ENCODE data around the gene FOSL2.

The FOSL2 gene

DNA sequence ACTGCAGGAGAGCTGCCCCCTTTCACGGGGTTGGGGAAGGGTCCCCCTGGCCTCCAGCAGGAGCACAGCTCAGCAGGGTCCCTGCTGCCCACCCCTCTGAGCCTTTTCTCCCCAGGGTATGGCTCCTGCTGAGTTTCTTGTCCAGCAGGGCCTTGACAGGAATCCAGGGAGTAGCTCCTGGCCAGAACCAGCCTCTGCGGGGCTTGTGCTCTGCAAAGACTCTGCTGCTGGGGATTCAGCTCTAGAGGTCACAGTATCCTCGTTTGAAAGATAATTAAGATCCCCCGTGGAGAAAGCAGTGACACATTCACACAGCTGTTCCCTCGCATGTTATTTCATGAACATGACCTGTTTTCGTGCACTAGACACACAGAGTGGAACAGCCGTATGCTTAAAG lies 21.2 kb downstream of the FOSL2 start:
- no peak for DNase-seq

DNA sequence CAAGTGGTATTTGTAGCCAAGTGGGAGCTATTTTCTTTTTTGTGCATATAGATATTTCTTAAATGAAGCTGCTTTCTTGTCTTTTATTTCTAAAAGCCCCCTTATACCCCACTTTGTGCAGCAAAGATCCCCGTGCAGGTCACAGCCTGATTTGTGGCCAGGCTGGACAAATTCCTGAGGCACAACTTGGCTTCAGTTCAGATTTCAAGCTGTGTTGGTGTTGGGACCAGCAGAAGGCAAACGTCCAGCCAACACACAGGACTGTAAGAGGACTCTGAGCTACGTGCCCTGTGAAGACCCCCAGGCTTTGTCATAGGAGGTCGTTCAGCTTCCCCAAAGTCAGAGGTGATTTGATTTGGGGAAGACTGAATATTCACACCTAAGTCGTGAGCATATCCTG lies 21.9 kb downstream of the FOSL2 start:
- DNase-seq, result no peak

DNA sequence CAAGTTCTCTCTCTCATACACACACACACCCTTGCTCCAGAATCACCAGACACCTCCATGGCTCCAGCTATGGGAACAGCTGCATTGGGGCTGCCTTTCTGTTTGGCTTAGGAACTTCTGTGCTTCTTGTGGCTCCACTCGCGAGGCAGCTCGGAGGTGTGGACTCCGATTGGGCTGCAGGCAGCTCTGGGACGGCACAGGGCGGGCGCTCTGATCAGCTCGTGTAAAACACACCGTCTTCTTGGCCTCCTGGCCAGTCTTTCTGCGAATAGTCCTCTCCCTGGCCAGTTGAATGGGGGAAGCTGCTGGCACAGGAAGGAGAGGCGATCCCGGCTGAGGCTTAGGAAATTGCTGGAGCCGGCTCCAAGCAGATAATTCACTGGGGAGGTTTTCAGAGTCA lies 22.4 kb downstream of the FOSL2 start:
- DNase-seq, result no peak

DNA sequence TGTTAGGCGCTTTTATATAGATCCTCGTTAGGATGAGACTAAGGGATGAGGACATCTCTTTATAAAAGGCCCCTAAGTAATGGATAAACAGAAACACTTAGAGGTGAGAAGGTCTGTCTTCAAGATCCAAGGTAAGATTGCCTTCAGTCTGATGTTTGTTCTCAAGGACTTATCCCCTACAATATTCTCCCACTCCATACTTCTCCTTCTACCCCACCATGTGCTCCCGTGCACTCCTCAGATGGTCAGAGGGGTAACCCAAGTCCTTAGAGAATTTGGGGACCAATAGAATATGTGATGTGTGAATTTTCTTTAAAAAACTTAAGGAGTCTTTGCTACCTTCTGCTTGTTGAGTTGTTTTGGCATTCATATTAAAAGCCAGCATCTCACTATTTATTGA lies 23.1 kb downstream of the FOSL2 start:
- no peak for DNase-seq

DNA sequence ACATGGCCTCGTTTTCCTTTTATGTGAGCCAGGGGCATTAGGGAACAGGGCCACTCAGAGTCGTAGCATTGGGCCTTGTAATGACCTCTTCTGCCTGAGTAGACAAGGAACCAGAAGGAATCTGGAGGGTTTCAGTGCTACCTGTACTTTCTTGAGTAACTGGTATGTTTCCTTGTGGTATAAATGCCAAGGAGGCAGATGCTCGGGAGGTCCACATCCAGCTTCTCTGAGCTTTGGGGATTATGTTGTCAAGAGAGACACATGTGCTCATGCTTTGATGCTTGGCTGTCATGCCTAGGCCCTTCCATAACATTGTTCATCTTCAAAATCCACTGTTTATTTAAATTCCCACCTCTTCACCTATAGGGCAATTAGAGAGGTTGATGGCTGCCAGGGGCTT lies 26.3 kb downstream of the FOSL2 start:
- DNase-seq, result no peak

DNA sequence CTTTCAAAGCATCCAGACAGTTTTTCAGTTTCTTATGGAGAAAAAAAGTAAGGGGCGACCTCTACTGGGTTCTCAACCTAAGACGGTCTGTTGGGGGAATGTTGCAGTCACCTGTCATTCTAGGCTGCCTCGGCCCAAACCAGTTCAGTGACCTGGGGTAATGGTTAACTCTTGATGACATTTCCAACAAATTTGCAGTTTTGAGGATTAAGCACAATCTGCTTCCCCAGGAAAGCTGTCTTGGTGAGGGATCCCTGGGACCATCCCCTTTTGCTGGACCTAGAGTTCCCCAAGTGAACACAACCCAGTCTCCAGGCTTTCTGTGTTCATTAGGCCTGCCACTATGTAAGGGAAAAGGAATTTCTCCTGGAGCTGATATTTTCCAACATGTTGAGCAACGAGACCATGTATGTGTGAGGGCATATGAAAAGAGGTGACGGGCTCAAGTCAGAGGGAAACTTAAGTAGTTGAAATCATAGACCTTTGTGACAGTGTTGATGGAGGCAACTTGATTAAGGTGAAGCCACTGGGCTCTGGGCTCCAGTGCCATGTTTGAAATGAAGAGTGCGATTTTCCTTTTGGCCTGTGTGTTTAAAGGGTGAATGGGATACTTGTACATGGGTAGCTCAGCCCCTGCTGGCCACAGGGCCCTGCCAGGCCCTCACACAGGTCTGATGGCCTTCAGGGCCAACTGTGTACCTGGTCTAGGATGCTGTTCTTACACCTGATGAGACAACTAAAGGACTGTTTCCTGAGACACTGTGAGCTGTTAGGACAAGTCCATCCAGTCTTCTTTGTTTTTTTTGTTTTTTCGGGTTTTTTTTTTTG lies 27.0 kb downstream of the FOSL2 start:
- no peak for DNase-seq

DNA sequence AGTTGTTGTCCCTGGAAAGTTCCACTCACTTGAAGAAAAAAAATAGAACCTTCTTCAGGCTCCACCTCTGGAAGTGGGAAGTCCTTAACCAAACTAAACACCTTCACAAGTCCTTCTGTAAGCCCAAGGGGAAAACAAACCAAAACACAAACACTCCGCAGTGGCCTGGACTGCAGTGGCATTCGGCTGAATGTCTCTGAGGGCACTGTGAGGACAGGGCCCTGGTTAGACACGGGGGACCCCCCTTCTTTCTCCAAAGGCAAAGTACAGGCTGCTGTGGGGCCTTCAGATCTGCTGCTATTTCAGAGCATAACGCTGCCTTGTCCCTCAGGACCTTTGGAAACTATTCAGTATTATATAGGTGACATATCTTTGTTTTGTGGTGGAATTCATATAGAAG lies 28.1 kb downstream of the FOSL2 start:
- no peak for DNase-seq

DNA sequence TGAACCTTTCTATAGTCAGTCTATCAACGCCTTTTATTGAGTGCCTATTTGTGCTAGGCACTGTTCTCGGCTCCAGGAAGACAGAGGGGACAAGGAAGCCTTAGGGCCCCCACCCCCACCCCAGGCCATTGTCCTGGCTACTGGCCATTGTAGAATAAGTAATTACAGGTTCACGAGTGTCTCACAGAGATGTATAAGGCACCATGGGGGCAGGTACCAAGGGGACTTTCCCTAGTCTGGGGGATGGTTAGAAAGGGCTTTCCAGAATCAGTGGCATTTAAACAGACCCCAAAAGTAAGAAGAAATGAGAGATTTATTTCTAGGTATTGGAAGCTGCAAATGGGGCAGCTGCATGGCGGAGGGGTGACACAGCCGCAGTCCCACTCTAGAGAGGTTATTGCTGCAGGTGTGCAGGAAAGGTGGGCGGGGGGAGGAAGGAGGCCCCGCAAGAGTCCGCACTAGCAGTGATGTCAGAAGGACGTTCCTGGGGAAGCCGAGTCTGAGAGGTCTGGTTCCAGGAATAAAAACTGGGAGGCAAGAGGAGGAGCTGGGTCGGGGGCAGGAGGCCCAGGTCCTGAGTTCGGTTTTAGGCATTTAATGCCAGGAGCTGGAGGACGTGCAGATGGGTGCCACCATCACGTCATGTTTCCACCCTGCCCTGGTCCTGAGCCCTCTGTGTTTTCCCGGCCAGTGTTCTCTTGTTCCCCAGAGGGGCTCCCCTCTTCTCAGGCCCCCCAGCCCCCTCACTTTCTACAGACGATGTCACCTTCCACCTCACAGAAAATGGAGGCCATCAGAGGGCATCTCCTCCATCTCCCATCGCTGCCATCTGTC lies 30.5 kb downstream of the FOSL2 start:
- DNase-seq, result no peak

DNA sequence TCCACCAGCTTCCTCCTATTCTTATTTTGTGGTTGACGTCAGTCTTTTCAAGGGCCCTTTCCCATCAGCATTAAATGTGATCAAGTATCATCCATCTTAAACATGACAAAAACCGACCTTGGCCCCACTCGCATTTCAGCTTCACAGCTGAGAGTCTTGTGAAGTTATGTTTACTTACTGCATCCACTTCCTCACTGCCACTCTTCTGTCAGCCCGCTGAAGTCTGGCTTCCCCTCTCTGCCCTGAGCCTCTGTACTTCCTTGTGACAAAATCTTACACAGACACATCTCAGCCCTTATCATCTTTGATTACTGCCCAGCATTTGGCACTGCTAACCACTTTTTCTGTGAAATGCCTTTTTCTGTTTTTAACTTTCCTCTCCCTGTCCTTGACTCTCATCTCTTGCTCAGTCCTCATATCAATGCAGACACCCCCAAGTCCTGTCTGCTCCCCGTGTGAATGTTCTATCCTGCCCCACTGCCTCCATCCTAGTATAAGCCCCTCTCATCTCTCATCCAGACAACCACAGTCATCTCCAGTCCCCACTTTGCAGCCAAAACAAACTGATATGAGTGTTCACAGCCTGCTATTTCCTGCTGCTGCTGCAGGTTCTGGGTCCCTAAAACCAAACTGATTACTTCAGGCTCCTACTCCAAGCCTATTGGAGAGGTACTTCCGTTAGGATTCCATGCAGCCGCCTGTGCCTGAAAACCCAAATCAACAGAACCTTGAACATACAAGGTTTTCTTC lies 31.4 kb downstream of the FOSL2 start:
- DNase-seq, result no peak

DNA sequence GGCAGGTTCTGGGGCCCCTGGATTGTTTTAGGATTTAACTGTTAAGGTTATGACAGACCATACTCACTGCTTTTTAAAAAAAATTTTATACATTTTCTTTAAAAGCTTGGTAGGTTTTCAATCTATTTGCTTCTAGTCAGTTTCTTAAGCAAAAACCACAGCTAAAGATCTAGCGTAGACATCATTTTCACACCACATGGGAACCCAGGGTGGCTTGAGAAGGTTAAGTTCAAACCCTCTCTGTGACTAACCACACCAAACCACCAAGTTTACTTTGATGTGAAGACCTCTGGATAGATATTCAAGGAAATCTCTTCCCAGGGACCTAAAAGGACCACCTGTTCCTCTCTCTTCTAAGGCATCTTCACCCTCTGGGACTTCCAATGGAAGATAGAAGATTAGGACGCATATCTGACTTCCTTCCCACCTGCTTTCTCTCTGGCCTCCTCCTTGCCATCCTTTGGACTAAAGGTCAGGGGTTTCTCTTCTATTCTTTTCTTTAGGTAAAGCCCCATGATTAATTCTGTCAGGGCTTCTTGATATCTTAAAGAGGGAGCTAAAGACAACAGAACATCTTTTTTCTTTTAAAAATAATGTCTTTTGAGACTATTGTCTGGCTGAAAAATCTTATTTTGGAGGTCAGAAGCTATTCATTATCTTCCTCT lies 32.3 kb downstream of the FOSL2 start:
- no peak for DNase-seq

DNA sequence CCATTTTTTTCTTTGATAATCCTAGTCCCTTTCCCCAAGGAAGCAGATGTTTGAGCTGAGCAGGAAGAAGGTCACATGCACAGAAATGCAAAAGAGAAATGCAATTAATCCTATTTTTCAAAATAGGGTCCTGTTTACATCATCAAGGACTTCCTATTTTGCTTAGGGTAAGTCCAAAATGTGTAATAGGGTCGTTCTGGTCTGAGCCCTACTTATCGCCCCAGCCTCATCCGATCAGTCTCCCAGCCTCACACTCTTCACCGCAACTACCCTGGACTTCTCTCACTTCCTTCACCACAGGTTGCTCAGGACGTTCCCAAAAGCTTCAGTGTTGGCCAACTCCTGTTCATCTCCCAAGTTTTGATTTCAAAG lies 32.8 kb downstream of the FOSL2 start:
- no peak for DNase-seq

DNA sequence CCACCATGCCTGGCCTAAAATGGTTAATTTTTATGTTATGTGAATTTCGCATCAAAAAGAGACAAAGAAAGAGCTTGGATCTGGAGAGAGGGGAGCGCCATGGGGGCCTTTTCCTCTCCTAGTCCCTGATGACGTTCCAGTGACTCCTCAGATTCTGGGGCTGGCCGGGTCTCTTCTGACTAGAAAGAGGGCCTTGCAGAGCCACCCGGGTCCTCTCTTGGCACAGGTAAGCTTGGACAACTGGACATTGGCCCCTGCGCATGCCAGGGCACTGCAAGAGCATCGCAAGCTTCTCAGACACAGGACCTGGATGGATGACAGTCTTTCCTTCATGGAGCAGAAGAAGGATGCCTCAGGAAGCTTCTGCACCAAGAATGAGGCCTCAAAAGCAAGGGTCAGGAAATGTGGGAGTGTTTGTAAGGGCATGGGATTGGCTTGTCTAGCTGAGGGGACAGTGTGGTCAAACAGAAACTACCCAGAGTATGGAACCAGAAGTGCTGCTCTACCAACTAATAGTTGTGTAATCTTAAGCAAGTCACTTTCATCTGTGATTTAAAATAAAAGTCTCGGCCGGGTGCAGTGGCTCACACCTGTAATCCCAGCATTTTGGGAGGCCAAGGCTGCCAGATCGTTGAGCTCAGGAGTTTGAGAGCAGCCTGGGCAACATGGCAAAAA lies 35.2 kb downstream of the FOSL2 start:
- no peak for DNase-seq

DNA sequence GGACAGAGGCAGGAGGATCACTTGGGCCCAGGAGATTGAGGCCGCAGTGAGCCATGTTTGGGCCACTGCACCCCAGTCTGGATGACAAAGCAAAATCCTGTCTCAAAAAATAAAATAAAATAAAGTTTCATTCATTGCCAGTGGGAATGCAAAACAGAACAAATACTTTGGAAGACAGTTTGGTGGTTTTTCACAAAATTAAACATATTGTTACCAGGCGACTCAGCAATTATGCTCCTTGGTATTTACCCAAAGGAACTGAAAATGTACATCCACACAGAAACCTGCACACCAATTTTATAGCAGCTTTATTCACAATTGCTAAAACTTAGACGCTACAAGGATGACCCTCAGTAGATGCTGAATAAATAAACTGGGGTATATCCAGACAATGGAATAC lies 35.8 kb downstream of the FOSL2 start:
- no peak for DNase-seq

DNA sequence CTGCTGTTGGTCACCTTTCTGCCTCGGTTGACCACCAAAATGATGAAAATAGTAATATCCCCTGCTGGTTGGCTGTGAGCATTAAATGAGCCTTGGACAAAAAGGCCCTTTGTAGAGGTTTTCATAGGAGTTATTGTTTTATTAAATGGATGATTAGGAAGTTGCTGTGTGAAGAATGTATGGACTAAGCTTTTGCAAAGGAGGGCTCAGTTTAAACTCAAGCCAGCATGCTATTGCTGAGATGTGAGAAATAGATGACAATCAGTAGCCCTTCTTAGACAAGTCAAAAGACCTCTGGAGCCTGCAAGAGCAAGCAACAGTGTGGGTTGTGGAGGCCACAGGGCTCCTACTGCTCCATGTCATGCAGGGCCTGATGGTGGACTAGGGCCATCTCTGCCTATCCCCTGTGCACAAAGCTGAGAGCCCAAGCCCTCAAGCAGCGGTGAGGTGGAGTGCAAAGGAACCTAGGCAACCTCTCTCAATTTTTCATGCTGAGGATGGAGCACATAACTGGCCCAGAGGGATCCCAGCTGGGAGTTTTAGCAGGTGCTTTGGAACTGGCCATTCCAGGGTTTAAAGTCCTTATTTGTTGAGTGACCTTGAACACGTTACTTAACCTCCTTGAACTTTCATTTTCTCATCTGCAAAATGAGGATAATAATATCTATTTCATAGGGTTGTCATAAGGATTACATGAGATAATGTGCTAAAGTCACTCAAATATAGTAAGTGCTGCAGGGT lies 37.1 kb downstream of the FOSL2 start:
- no peak for DNase-seq

DNA sequence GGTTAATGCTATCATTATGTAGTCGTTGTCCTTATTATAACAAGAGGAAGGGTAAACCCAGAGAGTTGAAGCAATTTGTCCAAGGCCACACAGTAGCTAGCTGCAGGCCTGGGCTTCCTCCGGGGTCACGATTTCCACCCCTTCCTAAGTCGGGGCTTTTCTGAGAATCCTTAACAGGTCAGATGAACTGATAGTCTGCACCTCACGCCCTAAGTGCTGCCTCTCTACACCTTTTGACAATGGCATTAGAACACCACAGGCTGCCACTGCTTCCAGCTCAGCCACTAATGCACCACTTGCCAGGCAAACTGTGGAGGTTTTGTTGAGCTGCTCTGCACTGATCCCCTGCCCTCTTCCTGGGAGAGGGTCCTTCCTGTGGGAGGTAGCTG lies 37.7 kb downstream of the FOSL2 start:
- no peak for DNase-seq

DNA sequence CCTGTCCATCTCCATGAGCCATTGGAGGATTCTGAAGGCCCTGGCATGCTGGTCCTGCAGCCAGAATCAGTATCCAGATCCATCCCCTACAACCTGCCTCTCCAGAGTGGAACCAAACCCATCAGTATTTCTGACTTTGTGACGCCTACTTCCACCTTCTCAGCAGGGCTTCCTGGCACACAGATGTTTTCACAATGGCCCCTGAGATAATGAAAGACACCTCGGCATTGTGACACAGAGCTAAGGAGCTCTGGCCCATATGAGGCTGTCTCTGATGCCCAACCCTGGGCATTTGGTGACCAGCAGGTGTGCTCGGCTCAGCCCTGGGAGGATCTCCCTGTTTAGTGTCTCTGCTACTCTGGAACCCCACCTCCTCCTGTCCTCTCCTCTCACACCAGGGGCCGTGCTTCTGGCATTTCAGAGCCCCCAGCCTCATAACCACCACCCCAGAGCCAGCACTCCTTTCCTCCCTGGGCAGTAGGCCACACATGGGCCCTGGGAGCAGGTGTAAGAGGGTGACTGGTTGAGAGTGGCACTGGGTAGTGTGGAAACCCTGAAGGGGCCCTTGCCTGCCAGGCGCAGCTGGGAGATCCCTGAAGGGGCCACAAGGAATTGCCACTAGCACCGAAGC lies 38.2 kb downstream of the FOSL2 start:
- DNase-seq, result no peak

DNA sequence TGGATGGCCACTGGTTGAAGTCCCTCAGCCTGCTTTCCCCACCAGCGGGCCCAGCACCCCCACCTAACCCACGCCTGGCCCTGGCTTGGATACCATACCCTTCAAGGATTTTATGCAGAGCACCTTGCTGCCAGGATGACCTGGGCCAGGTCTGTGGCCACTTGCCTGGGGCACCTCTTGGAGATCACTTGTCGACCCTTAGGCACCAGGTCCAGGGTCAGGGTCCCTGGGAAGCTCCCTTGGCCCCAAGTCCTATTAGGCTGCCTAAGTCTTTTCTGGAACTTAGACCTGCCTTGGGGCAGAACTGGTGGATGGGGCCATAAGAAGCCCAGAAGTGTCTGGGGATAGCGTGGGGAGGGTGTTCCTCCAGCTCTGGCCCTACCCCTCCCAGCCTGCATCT lies 39.1 kb downstream of the FOSL2 start:
- no peak for DNase-seq

DNA sequence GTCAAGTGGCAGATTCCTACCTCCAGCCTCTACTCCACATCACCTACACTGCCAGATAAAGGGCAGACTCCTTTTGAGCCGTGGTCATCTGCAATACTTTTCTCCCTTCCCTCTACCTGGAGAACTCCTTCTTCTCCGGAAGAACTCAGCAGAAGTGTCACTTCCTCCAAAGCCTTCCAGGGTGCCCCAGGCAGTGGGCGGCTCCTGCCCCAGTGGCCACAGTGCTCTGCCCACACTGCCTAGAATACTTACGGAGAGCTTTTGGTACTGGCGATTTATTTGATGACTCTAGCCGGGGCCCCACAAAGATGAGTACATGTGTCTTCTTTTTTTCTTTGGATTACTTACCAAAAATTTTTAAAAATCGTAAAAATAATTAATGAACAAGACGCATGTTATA lies 39.7 kb downstream of the FOSL2 start:
- no peak for DNase-seq

DNA sequence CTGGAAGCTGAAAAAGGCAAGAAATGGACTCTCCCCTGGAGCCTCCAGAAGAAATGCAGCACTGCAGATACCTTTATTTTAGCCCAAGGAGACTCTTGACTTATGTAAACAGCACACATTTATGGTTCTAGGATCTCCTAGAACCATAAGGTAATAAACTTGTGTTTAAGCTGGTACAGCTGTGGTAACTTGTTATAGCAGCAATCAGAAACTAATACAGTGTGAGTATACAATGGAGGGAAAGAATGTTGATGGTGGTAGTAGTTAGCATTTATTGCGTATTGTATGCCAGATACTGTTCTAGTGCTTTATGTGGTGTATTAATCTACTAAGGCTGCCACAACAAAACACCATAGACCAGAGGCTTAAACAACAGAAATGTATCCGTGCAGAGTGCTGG lies 40.6 kb downstream of the FOSL2 start:
- DNase-seq, result no peak

DNA sequence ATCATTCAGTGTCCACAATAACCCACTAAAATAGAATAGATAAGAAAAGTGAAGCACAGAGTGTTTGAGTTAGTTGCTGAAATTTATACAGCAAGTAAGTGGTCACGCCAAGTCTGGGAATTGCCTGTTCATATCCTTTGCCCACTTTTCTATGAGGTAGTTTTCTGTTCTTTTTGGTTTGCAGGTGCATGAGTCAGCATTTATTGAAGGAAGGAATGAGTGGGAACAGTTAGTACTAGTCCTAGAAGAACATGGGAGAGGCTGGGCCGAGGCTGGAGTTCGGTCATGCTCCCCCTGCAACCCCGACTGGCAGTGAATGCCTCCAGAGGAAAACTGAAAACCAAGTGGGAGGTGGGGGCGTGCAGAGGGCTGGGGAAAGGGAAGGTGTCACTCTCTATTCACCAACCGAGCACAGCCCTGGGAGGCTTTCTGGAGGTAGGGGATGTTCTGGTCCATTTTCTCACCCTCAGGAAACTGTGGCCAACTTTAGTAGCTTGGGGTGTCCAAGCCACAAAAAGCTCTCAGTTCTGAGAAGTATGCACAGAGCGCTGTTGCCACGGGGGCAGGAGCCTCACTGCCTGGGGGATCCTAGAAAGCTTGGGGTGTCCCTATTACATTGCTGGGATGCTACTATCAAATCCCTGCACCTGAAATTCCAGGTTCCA lies 41.4 kb downstream of the FOSL2 start:
- DNase-seq, result no peak

DNA sequence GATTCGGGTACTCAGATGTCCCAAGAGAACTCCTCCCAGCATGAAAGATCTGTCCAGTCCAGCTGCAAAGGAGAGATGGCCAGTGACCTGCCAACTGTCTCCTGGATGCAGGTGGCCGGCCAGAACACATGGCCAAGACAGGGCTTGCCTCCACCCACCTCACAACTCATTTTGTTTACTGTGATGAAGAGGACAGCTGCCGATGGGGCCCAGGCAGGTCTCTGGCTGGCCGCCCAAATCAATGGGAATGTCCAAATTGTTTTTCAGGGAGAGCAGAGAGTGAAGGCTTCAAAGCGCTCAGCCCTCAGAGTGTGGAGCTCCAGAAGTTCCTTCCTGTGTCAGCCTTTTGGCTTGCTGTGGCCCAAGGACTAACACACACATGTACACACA lies 41.9 kb downstream of the FOSL2 start:
- DNase-seq, result no peak
